Common myeloid progenitor, CD34-positive (primary cell): ENCODE measurements around the gene HEPN1.

Experiments used
- CTCF ChIA-PET: fragments of 350-600 bp; sonication (Branson Sonifier 250); formaldehyde crosslinking; loops from one replicate; lab custom pipeline; 2021; ENCODE audit warnings: antibody characterized with exemption; lab: Charles Lee
- POLR2A ChIA-PET: fragments of 350-600 bp; sonication (Branson Sonifier 250); formaldehyde crosslinking; loops from one replicate; lab custom pipeline; 2021; ENCODE audit warnings: antibody characterized with exemption; lab: Charles Lee
- DNase-seq, 3 donors: peaks; one replicate each; pipeline versions ENCODE4 v3.0.0 to v3.0.0-alpha.2; 2013
- H3K27ac ChIP-seq, 2 experiments: 1 replicate in 1 of 2; 2 replicates in 1 of 2; pipeline ENCODE4 v1.7.0; 2013; ENCODE audit warnings: inconsistent platforms in 2 of 2, low read length in 2 of 2, mild to moderate bottlenecking in 2 of 2, low read depth in 1 of 2, moderate library complexity in 1 of 2; ENCODE audit not compliant: severe bottlenecking in 2 of 2, insufficient read depth in 1 of 2, poor library complexity in 1 of 2
- H3K27me3 ChIP-seq, 5 experiments: replicated peaks in 2 of 5; 1 replicate in 3 of 5; 2 replicates in 2 of 5; pipeline versions ENCODE4 v1.6.1 to v1.7.0; 2013; ENCODE audit warnings: low read length in 4 of 5, mild to moderate bottlenecking in 2 of 5, moderate library complexity in 2 of 5, inconsistent platforms in 1 of 5; ENCODE audit not compliant: insufficient read depth in 5 of 5, control insufficient read depth in 4 of 5
- H3K36me3 ChIP-seq, 4 experiments: 1 replicate in 2 of 4; 2 replicates in 2 of 4; pipeline versions ENCODE4 v1.6.1 to v1.7.0; 2013; ENCODE audit warnings: low read length in 3 of 4, control low read depth in 1 of 4, mild to moderate bottlenecking in 1 of 4; ENCODE audit not compliant: control insufficient read depth in 4 of 4, insufficient read depth in 4 of 4
- H3K4me1 ChIP-seq, 4 experiments: 1 replicate in 3 of 4; 2 replicates in 1 of 4; pipeline versions ENCODE4 v1.6.1 to v1.7.1; 2013; ENCODE audit warnings: low read length in 3 of 4, mild to moderate bottlenecking in 3 of 4, control low read depth in 1 of 4, inconsistent platforms in 1 of 4, moderate library complexity in 1 of 4; ENCODE audit not compliant: control insufficient read depth in 4 of 4, insufficient read depth in 4 of 4; ENCODE audit errors: control extremely low read depth in 1 of 4
- H3K4me3 ChIP-seq, 7 experiments: 1 replicate in 4 of 7; 2 replicates in 3 of 7; pipeline versions ENCODE4 v1.5.1 to v1.7.0; 2013; ENCODE audit warnings: mild to moderate bottlenecking in 7 of 7, low read length in 6 of 7, moderate library complexity in 6 of 7, inconsistent platforms in 2 of 7, low read depth in 2 of 7, control low read depth in 1 of 7; ENCODE audit not compliant: insufficient read depth in 4 of 7, control insufficient read depth in 1 of 7; ENCODE audit errors: extremely low read depth in 1 of 7
- H3K9me3 ChIP-seq, 5 experiments: 1 replicate in 4 of 5; 2 replicates in 1 of 5; pipeline versions ENCODE4 v1.6.1 to v1.7.1; 2013; ENCODE audit warnings: low read length in 4 of 5, mild to moderate bottlenecking in 2 of 5, inconsistent platforms in 1 of 5, low read depth in 1 of 5, moderate library complexity in 1 of 5; ENCODE audit not compliant: control insufficient read depth in 4 of 5, insufficient read depth in 2 of 5; ENCODE audit errors: control extremely low read depth in 1 of 5
- WGBS: methylation state at CpG from one replicate; pipeline ENCODE4 v1.1.5; 2013; ENCODE audit not compliant: insufficient coverage; 5-methylcytosine and 5-hydroxymethylcytosine counted together

Gene HEPN1

DNA sequence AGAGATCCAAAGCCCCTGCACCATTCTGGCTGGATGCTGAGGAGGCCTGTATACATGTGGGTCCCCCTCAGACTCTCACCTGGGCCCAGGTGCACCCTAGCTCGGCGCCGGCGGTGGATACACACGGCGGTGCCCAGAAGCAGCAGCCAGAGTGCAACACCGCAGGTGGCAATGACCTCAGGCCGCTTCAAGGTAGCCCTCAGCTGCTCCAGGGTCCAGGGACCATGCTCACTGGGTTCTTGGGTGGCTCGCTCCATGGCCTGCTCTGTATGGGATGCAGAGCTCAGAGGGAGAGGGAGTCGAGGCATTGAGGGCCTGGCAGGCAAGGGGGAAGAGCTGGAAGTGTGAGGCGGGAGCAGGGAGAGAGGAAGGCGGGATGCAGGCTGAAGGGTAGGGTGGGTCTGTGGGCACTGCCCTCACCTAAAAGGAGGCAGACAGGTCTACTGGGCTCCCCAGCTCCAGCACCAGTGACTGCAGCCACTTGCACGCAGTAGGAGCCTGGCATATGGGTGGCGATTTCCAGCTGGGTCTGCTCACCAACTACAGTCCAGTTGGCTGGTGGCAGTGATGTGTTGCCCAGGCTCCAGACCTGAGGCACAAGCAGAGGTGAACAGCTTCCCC, 25.2 kb upstream of the HEPN1 start:
- H3K9me3 ChIP-seq = no peaks in the 10 kb centered on the region
- H3K27me3 ChIP-seq = no peaks in the 10 kb centered on the region
- DNase-seq = no peak
- peak overlapping the region in 1 of 2 experiments; percentile 32 for H3K27ac ChIP-seq
- H3K4me1 ChIP-seq = peaks cover 2 to 60% (median 39%) of the 10 kb centered on the region in 4 experiments
- WGBS = 98% methylated on average over 12 of the region's 14 CpGs
- no peak overlapping the region for H3K4me3 ChIP-seq
- POLR2A ChIA-PET = interaction anchor here (2.0 kb wide), 1 partner anchor 18 kb away, joined by 5 read pairs; no protein-coding TSS in a partner anchor
- peaks cover 0 to 50% (median 3%) of the 10 kb centered on the region in 4 experiments for H3K36me3 ChIP-seq
- CTCF ChIA-PET = interaction anchor here (0.6 to 5.3 kb wide), 3 partner anchors 12 to 99 kb away, joined by 3 to 39 read pairs (median 19); no protein-coding TSS in a partner anchor

GRCh38 chr11:124894606-124895430, 24.2 kb upstream of the HEPN1 start:
- H3K27me3 ChIP-seq = no peaks in the 10 kb centered on the region
- peaks cover 2 to 62% (median 40%) of the 10 kb centered on the region in 4 experiments for H3K4me1 ChIP-seq
- ChIA-PET CTCF (interaction anchor here (0.6 to 5.3 kb wide), 3 partner anchors 13 to 98 kb away, joined by 3 to 39 read pairs (median 19); no protein-coding TSS in a partner anchor), POLR2A (interaction anchor here (0.6 kb wide), 2 partner anchors 985 to 1927 kb away, joined by 3 to 4 read pairs; no protein-coding TSS in a partner anchor)
- 88% methylated on average over 4 of the region's 4 CpGs for WGBS
- DNase-seq = no peak
- peaks cover 0 to 45% (median 2%) of the 10 kb centered on the region in 4 experiments for H3K36me3 ChIP-seq
- H3K9me3 ChIP-seq = no peaks in the 10 kb centered on the region
- H3K27ac ChIP-seq = peak overlapping the region in 1 of 2 experiments; percentile 22
- no peak overlapping the region for H3K4me3 ChIP-seq

DNA sequence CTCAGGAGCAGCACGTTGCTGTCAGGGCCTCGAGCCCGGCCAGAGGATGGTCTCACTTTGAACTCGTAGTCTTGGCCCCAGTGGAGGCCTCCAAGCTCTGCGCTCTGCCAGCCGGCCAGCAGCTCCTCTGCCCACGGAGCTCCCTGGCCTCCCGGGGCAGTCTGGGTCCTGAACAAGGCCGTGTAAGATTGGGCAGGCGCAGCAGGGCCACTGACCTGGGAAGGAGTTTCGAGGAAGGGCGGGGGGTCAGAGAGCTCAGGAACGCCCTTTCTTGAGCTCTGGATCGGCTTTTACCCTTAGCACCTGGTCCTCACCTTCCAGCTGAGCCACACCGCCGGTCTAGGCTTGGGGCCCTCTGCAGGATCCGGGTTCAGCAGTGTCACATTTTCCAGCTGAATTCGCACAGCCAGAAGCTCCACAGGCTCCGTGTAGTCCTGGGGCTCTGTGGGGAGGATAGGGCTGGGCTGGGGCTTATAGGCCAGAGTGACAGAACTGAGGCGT, 23.5 kb upstream of the HEPN1 start:
- peak overlapping the region in 1 of 2 experiments; percentile 18 for H3K27ac ChIP-seq
- CTCF ChIA-PET = interaction anchor here (4.2 to 5.3 kb wide), 2 partner anchors 14 to 19 kb away, joined by 19 to 39 read pairs; no protein-coding TSS in a partner anchor
- H3K9me3 ChIP-seq = no peaks in the 10 kb centered on the region
- H3K4me1 ChIP-seq = peaks cover 2 to 62% (median 38%) of the 10 kb centered on the region in 4 experiments
- peaks cover 0 to 42% (median 2%) of the 10 kb centered on the region in 4 experiments for H3K36me3 ChIP-seq
- POLR2A ChIA-PET = interaction anchor here (0.5 to 0.6 kb wide), 2 partner anchors 602 to 986 kb away, joined by 3 read pairs; no protein-coding TSS in a partner anchor
- H3K4me3 ChIP-seq = no peak overlapping the region
- no peaks in the 10 kb centered on the region for H3K27me3 ChIP-seq
- no peak for DNase-seq
- WGBS = 97% methylated on average over 20 of the region's 20 CpGs

DNA sequence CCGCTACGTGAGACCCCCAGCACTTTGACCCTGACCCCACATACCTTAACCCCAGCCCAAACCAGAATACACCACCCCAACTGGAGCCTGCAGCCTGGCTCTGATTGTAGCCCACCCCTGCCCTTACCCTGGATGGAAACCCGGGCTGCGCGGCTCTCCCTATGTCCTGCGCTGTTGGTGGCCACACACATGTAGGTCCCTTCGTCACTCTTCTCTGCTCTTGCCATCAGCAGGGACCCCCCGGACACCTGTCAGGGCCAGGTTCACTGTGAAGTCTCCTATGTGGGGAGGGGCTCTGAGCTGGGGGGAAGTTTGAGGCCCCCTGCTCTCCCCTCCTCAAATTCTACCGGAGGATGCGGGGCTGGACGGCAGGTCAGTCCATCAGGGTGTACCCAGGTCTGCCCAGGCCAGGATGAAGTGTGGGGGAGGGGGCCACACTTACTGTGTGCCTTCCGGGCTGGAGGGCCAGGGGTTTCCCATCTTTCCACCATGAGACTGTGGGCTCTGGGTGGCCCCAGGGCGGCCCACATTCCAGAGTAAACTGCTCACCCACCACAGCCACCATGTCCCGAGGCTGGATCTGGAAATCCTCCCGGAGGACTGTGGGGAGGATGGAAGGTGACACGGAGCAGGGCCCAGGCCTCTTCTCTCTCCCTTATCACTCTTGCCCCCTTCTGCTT, 22.8 kb upstream of the HEPN1 start:
- H3K4me1 ChIP-seq = peaks cover 2 to 62% (median 38%) of the 10 kb centered on the region in 4 experiments

GRCh38 chr11:124896821-124897391, 22.1 kb upstream of the HEPN1 start:
- peaks cover 2 to 62% (median 38%) of the 10 kb centered on the region in 4 experiments for H3K4me1 ChIP-seq
- CTCF ChIA-PET = interaction anchor here (0.8 to 3.5 kb wide), 7 partner anchors 12 to 150 kb away, joined by 3 to 19 read pairs (median 5); partner anchors contain the start of genes CCDC15, HEPN1 and ROBO3
- H3K27ac ChIP-seq = peak overlapping the region in 1 of 2 experiments; percentile 65
- WGBS = 19% methylated on average over 9 of the region's 9 CpGs
- H3K36me3 ChIP-seq = peaks cover 0 to 30% (median 0%) of the 10 kb centered on the region in 4 experiments
- no peak for DNase-seq
- no peaks in the 10 kb centered on the region for H3K9me3 ChIP-seq
- POLR2A ChIA-PET = interaction anchor here (0.6 to 0.9 kb wide), 2 partner anchors 11 to 31 kb away, joined by 3 read pairs; no protein-coding TSS in a partner anchor
- H3K4me3 ChIP-seq = peak overlapping the region in 5 of 7 experiments; percentile 6 to 74 (median 63)
- H3K27me3 ChIP-seq = no peaks in the 10 kb centered on the region

More for the DNA sequence above, 22.8 kb upstream of the HEPN1 start:
- Histone ChIP-seq H3K36me3 (peaks cover 0 to 37% (median 0%) of the 10 kb centered on the region in 4 experiments), H3K9me3 (no peaks in the 10 kb centered on the region), H3K27ac (peak overlapping the region in 1 of 2 experiments; percentile 65), H3K4me3 (peak overlapping the region in 3 of 7 experiments; percentile 63 to 74 (median 67)), H3K27me3 (no peaks in the 10 kb centered on the region)
- DNase-seq = no peak
- CTCF ChIA-PET = interaction anchor here (0.8 to 2.1 kb wide), 3 partner anchors 20 to 150 kb away, joined by 3 to 11 read pairs (median 3); no protein-coding TSS in a partner anchor
- POLR2A ChIA-PET = interaction anchor here (0.9 kb wide), 1 partner anchor 32 kb away, joined by 3 read pairs; no protein-coding TSS in a partner anchor
- WGBS = 88% methylated on average over 8 of the region's 16 CpGs
